ENCODE measurements around the gene MAEA. TPM values are rescaled to one million over a fixed set of nuclear protein-coding genes. Genes with fewer than 3 reads are reported as not detected.

Gene MAEA
- total and polyA plus RNA-seq, 9 of the 15 experiments (the other 6 are each of a cell fraction or from before 2014, with no cell fraction given), result 2.1 to 86.5 (median 45.0) TPM

- peak; percentile 2; the same call in 1 of the 2 replicates for TF ChIP-seq TFAP4 (CRISPR knock-in tag; IDR thresholded peaks at IDR 0.05; ENCODE audit: borderline replicate concordance)
- peak; percentile 66 for TF ChIP-seq RBBP5 (IDR thresholded peaks at IDR 0.05; ENCODE audit: borderline replicate concordance, insufficient read depth, low read length, poor library complexity, severe bottlenecking)
- no peak for TF ChIP-seq CC2D1A (IDR thresholded peaks at IDR 0.05)
- TF ChIP-seq SMARCC2 (IDR thresholded peaks at IDR 0.05; ENCODE audit: low read depth), result no peak
- no peak for TF ChIP-seq ZKSCAN8 (CRISPR knock-in tag; IDR thresholded peaks at IDR 0.05)
- TF ChIP-seq MBD2 (IDR thresholded peaks at IDR 0.05; ENCODE audit: borderline replicate concordance, low read depth), result no peak
- TF ChIP-seq BHLHE40 (IDR thresholded peaks at IDR 0.05; ENCODE audit: low read length), result no peak
- TF ChIP-seq POU5F1 (IDR thresholded peaks at IDR 0.05; ENCODE audit: borderline replicate concordance, low read depth, low read length, partially characterized antibody), result no peak
- TF ChIP-seq HEY1 (CRISPR knock-in tag; IDR thresholded peaks at IDR 0.05; ENCODE audit: borderline replicate concordance), result no peak
- TF ChIP-seq CHAMP1 (IDR thresholded peaks at IDR 0.05), result no peak
- peak; percentile 83 for TF ChIP-seq ARID4B (CRISPR knock-in tag; IDR thresholded peaks at IDR 0.05)
Observed at GRCh38 chr4:1347410-1347864, 57.7 kb downstream of the MAEA start (continued).
